Stimulated activated CD8-positive, alpha-beta memory T cell treated with anti-CD3 and anti-CD28 coated beads, Interleukin-2, amount 100 ng/mL, for 1 hour (primary cell): ENCODE data around the gene C12orf75.
"Not testable (repeated sequence)": the region's sequence is repeated elsewhere in the genome, so short reads cannot be mapped to it uniquely, and the experiment has no call there.

Experiments
- DNase-seq, 2 donors: peaks; one replicate each; pipeline ENCODE4 v3.0.0-alpha.2; 2020; ENCODE audit warnings: low read depth in 2 of 2

Gene C12orf75

DNA sequence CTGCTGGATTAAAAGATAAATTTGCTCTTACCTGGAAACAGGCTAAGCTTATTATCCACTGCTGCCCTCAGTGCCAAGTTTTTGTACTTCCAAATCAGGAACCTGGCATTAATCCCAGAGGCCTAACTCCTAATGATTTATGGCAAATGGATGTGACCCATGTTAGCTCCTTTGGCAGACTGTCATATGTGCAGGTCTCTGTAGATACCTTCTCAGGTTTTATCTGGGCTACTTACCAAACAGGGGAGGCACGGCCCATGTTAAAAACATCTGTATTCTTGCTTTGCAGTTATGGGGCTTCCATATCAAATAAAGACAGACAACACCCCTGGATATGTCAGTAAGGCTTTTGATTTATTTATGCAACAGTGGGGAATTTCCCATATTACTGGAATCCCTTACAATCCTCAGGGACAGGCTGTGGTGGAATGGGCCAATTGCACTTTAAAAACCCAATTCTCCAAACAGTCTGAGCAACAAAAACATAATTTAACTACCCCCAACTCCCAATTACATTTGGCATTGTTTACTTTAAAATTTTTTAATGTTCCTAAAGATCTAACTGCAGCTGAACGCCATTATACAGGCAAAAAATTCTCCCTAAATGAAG lies 19.9 kb upstream of the C12orf75 start:
- not testable (repeated sequence) for DNase-seq

DNA sequence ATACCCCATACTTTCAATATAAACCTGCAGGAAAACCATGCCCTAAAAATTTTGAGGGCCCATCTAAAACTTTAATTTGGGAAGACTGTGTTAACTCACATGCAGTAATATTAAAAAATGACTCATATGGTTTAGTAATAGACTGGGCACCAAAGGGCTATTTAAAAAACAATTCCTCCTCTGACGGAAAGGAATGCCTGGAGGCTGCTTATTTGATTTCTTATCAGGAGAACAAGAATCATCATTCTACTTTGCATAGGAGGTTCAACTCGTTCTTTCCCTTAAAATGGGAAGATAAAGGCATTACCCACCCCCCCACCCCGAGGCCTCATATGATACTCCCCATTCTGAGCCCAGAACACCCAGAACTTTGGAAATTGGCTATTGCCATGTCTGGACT lies 18.6 kb upstream of the C12orf75 start:
- not testable (repeated sequence) for DNase-seq

DNA sequence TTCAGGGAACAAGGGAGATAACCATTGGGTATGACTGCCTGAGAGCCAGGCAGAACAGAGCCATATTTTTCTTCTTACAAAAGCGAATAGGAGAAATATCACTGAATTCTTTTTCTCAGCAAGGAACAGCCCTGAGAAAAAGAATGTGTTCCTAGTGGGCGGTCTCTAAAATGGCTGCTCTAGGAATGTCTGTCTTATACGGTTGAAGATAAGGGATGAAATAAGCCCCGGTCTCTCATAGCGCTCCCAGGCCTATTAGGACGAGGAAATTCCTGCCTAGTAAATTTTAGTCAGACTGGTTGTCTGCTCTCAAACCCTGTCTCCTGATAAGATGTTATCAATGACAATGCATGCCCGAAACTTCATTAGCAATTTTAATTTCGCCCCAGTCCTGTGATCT lies 16.7 kb upstream of the C12orf75 start:
- DNase-seq, result not testable (repeated sequence)

DNA sequence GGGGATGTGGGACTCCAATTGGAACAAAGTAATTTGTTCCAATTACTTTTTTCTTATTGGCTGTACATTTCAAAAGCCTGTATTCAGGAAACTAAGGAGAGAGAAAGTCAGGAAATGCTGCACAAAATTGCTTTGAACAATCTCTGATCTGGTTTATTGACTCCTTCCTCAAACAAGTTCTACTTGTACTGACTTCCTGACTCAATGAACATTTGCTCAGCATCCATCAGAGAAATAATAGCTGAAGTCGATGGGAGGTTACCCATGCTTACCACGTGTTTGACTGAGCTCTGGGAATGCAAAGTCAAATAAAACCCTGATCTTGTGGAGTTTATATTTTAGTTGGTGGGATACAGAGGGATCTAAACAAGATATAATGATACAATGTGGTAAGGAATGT lies 15.4 kb upstream of the C12orf75 start:
- no peak for DNase-seq

DNA sequence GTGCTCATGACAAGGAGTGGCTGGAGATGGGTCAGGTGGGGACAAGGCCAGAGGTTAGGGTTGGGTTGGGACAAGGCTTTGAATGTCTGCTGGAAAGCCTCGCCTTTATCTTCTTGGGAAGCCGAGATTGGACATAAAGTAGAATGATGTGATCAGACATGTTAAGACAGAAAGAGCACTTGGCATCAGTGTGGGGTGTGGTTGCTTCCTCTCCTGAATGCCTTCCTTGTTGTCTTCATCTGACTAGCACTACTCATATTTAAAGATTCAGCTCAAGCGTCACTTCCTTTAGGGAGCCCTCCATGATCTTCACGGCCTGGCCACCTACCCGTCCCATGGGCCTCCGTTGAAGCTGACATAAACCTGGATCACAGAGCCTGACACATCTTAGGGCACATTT lies 14.8 kb upstream of the C12orf75 start:
- DNase-seq, result no peak

DNA sequence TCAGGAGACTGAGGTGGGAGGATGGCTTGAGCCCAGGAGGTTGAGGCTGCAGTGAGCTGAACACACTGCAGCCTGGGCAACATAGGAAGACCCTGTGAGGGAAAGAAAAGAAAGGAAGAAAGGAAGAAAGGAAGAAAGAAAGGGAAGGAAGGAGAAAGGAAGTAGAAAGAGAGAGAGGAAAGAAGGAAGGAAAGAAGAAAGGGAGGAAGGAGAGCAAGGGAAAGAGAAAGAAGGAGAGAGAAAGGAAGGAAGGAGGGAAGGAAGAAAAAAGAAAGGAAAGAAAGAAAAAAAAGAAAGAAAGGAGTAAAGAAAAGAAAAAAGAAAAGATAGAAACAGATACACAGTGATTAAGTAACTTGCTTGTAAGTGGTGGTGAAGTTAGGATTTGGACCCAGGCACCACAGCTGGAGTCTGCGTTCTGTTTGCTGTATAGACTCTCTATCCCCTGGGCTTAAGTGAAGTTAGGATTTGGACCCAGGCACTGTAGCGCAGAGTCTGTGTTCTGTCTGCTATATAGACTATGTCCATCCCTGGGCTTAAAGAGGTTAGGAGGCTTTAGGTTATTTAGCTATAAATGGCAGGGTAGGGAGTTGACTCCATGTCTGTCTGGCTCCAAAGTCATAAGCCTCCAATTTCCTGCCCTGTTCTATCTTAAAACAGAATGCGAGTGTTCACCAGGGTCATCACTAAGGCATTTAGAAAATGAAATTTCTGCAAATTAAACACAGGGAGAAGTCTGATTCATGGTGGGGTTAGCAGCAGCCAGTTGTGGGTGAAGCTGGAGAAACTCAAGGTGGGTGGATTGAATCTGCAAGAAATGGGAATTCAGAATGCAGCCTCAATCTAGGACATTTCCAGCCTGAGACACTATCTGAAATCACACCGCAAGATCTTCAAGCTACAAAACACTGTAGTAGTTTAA lies 13.3 kb upstream of the C12orf75 start:
- no peak for DNase-seq

DNA sequence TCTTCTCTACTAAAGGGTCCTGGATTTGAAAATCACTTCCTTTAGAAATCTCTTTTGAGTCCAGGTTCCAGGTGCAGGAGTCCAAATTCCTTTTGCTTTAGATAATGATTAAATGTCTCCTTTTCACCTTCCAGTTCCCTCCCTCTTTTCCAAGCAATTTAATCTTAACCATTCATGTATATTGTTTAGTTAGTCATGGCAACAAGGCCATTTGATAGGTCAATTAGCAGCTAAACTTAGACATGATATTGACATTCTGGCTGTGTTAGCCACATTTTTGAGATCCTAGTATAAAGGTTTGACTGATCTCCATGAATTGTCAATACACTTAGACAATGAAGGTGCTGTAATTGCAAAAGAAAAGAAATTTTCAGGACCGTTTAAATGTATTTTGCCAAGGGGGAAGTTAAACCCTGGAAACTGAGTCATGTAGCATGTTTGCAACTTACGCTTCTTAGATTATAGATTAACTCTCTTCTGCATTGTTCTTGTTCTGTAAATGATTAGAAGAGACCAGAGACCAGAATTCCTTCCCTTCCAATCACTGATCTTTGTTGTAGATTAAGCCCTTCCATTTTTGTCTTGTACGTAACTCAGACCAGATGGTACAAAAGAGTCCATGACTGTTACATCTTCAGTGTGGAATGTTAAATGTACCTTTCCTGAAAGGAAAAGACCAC lies 12.4 kb upstream of the C12orf75 start:
- no peak for DNase-seq

DNA sequence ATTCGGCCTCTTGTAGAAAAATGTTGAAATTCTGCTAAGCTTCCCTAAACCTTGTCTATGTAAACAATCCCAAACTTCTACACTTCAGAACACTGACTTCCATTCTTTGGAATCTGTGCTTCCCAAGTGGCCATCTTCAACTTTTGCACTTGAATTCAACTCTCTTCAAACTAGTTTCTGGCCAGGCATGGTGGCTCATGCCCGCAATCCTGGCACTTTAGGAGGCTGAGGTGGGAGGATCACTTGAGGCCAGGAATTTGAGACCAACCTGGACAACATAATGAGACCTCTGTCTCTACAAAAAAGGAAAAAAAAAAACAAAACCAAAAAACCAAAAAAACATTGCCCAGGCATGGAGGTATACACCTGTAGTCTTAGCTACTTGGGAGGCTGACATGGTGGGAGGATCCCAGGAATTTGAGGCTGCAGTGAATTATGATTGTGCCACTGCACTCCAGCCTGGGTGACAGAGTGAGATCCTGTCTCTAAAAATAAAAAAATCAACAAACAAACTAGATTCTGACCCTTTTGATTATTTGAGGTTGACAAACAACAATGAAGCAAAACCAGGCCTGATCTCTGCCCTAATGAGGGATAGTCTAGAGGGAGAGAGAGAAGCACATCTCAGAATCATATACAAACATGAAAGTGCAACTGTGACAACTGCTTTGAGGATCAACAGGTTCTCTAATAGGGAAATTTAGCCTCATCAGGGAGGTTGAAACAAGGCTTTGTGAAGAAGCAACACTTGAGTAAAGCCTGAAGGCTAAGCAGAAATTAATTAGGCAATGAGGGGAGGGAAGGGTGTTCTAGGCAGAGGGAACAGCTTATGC lies 11.6 kb upstream of the C12orf75 start:
- no peak for DNase-seq

DNA sequence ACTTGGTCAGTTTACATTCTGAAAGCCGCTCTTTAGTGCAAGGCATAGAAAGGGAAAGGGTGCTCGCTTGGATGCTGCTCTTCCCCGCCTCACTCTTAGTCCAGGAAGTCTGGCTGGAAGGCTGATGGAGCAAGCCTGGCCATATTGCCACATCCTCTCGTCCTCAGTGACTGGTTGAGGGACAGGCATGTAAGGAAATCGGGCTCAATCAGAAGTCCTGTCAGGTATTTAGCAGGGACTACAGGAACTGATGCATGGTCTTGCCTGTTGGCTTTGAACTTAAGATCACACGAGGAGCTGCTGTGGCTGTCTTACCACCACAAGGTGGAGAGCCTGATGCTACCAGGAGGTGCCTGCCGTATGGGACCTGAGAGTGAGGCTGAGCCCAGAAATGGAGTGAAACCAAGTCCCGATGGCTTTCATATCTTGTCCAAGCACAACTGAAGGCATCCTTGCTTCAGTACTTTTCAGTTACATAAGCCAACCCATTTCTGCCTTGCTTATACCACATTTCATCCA lies 10.7 kb upstream of the C12orf75 start:
- no peak for DNase-seq

DNA sequence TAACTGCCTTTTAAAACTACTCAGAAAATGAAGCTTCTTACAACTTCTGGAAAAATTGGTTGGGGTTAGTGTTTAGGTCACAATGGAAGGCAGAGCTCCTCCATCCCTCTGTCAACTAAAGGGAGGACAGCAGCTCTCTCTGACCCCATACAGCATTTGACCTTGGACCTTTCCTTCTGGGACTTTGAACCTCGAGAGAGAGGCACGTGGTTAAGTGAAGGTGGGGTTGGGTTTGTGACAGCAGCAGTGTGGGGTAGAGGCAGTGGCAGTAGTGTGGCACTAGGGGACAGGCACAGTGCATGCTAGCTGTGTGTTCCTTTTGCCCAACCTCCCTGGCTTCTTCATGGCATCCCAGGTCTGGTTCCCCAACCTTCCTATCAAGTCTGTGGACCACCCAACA lies 9.4 kb upstream of the C12orf75 start:
- no peak for DNase-seq

DNA sequence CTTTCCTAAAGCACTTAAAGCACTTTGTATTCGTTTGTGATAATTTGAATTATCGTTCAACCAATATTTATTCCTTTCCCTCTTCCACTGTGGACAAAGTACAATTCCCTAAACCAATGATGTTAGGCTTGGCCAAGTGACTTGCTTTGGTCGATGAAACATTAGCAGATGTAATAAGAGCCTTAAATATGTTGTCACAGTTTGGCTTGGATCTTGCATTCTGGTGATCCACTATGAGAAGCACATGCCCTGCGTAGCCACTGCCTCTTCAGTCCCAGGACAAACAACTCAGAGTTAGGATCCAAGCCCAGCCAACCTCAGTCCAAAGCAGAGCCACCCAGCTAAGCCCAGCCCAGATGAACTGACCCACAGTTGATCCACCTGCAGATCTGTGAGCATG lies 8.4 kb upstream of the C12orf75 start:
- DNase-seq, result no peak

DNA sequence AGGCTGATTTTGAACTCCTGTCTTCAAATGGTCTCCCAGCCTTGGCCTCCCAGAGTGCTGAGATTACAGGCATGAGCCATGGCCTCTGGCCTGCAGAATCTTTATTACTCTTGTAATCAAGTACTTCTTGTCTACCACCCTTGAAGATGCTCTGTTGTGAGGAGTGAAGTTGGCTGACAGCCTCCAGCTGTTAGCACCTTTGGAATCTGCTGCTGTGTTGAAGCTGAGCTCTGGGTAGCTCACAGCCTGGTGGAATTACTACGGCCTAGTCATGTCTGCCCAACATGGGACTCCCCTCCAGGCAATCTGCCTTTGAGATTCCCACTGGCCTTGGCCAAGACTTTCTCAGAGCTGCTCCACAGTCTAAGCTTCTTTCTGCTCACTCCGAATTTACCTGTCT lies 5.8 kb upstream of the C12orf75 start:
- DNase-seq, result no peak

DNA sequence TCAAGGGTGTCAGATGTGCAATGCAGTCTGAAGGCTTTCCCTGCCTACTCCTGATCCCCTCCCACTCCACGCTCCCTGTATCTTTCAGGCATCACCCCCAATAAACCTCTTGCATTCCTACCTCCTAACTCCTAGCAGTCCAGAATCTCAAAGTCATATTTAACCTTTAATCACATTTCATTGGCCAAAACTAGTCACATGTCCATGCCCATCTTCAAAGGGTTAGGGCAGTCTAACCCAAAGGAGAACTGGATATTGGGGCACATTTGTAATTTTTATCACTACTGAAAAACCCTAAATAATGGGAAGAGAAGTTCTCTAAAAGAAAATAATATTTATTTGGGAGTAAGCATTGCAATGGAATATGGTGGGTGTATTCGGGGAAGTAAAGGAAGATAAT lies 5.4 kb upstream of the C12orf75 start:
- no peak for DNase-seq

DNA sequence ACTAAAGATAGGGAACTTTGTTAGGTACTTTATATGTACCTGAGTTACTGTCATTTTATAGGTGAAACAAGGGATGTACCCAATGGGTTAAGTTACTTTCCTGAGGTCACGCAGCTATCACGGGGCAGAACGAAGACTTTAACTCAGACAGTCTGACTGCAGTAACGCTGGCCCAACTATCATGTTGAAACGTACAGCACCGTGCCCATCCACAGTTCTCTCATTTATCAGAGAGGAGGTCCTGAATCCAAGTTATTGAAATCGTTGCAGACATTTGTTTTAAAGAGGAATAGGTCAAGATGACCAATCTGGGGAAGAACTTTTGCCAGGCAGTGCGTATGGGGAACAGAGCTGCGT lies 587 bp upstream of the C12orf75 start:
- no peak for DNase-seq

DNA sequence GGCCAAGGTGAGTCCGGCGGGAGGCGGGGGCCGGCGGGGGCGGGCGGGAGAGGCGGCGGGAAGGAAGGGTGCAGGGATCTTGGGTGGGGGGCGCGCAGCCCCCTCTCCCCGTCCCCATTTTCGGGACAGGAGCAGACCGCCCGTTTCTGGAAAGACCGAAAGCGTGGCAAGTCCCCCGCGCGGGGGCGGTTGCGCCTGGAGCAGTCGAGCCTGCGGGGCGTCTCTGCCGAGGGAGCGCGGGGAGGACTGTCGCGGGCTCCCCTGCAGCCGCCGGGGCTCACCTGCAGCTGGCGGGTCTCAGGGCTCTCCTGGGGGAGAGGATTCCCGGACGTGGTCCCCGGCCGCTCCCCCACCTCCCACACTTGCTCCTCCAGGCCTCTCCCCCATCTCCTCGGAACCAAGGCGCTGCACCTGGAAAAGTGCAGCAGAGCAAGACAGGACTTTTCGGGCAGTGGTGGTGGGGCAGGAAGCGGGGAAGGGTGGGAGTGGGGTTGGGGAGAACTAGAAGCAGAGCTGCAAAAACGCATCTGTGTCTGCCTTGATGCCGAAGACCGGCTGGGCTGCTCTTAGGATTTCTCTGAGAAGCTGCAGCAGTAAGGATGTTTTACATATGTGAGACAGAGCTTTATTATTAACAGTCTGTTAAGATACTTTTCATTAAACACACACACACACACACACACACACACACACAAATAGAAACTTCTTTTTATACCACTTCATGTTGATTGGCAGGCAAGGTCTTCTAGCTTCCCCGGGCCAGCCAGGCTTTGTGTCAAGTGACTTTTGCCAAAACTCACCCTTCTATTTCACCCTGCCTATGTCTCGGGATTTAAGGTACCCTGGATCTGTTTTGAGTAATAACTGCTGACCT lies 677 bp downstream of the C12orf75 start:
- no peak for DNase-seq

DNA sequence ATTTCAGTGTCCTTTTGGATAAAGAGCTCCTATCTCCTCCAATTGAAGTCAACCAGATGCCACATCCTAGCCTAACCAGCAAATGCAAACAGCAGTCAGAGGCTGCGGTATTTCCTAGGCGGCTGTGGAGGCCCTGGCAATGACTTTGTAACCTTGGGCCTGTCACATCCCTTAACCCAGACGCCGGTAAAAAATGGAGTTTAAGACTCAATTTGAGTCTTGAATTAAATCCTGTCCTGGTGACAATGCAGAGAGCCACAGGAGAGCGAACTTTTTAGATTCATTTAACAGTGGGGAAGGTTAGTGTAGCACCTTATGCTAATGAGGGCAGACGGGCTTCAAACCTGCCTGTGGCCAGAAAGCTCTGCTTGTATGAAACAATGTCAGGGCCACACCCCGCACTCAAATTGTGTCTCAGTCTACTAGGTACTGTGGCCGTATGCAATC lies 1.3 kb downstream of the C12orf75 start:
- DNase-seq, result no peak

DNA sequence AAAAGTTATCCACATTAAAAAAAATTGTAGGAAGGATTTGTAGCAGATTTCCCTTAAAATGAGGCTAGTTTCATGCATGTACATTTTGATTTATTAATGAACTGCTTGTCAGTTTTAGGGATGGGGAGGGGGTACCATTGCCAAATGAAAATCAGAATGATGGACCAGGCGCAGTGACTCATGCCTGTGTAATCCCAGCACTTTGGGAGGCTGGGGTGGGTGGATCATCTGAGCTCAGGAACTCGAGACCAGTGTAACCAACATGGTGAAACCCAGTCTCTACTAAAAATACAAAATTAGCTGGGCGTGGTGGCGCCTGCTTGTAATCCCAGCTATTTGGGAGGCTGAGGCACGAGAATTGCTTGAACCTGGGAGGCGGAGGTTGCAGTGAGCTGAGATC lies 1.8 kb downstream of the C12orf75 start:
- DNase-seq, result not testable (repeated sequence)

DNA sequence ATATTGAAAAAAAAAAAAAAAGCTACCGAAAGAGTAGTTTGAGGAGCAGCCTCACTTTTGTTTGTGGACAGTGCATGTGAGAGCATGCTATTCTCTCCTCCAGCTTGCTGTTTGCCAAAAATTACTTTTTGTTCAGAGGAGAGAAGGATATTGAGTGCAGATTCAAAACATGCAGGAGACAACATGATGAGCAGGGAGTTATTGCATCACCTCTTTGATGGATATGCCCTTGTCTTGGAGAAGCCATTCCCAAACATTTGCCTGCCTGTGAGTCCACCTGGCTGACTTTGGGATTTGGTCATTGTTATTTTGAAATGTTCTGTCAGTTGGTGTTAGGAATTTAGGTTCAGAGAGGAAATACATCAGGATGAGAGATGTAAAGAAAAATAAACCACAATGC lies 2.4 kb downstream of the C12orf75 start:
- DNase-seq, result no peak

DNA sequence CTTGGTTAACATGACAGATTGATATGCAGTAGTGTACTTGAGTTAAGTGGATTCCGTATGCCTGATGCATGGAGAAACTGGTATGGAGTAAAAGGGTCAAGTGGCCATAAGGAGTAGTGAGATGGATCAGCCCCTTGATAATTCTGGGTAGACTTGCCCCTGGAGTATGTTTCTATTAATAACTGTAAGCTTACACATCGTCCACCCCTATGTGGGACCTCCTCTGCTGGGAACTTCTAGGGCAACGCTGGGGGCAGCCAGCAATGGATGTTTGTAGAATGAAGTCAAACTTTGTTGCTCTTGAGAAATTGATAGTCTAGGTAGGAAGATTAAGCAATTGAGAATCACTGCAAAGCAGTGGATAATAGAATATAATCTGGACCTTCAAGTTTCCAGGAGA lies 3.5 kb downstream of the C12orf75 start:
- no peak for DNase-seq

DNA sequence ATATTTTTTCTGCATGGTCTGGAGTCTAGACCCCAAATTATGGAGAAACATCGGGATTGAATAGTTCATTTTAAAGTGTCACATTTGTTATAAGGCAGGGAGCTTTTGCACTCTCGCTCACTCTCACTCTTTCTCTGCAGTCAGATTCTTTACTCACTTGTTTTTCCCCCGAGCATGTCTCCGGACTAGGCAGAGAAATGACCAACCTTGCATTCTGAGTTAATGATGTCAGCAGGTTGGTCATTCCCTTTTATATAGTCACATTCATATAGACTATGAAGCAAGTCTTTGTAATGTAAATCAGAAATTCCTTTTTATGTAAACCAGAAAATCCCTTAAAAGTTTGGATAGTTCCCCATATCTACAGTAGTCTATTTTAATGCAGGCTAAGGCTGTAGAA lies 4.1 kb downstream of the C12orf75 start:
- no peak for DNase-seq

DNA sequence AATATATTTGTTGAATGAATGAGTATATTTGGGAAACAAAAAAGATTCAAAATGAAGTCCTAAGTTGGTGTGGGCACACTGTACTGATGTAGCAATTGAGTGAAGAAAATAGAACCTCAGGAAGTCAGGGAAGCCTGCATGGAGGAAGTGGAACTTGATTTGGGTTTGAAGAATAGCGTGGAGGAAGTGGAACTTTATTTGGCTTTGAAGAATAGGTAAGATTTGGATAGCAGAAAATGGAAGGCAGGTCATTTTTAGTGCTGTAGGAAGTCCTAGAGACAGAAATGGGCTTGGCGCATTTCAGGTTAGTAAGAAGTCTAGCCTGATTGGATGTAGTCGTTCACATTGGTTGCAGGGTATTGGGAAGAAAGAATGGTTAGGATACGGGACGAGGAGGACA lies 5.4 kb downstream of the C12orf75 start:
- DNase-seq, result no peak
